GM19035 (cell line): Measurements from ENCODE around the gene IL17RA.

ENCODE experiments used
- ATAC-seq: cut with Tn5 transposase; IDR thresholded peaks from one replicate; pipeline ENCODE4 v1.9.1; 2021; ENCODE audit not compliant: unreplicated experiment

The IL17RA gene

DNA sequence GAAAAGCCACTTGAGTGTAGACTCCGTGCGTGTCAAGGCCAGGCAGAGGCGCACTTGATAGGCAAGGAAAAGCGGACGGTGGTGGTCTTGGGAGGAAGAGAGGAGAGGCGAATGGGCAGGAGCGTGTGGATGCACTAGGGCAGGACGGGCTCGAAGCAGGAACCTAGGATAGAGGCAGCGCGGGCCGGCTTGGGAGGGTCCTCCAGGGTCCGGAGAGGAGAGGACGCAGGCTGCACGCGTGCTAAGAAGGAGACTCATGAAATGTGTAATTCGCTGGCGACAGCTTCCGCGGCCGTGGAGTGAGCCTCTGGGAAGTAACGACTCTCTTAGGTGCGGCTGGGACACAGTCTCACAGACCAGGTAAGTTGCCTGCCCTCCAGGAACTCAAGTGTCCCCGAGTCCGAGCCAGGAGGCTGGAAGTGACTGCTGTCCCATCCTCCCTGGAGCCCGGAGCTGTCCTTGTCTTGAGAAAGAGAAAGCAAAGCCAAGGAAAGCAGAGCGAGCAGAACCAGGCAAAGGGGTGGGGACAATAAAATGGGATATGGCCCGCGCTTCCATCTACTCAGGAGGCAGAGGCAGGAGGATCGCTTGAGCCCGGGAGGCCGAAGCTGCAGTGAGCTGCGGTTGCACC lies 874 bp upstream of the IL17RA start:
- ATAC-seq: no peak

DNA sequence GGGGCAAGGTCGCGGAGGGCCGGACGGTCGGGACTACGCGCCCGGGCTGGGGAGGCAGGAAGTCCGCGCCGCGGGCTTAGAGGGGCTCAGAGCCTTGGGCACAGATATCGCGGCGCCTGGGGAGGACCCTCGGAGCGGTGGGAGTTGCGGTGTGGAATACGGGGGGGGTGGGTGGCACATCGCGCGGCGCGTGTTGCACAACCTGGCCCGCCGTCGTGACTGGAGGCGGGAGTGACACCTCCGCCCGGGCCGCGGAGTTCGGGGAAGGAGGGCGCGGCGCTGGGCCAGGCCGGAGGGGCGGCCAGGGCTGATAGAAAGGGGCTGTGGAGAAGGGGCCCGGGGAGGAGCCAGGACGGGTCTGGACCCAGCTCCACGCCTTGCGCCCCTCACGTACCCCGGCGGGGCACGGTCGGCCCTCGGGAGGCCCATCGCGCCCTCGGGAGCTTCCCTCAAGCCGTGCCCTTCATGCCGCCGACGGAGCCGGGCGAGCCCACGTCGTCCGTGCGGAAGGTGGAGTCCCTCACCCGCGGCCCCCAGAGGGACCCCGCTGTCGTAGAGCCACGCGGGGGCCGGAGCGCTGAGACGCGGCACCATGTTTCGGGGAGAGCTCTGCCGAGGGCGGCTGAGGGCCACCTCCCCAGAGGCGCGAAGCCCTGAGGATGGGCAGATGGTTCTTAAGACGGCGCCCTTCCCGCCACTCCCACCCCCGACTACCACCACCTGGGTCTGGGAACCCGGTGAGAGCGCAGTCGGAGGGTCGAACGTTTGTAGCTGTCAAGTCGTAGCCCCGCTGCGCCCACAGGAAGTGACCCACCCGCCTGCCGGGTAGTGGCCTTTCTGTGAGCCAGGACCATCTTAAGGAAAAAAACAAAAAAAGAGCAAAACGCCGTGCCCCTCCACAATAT lies 729 bp downstream of the IL17RA start:
- ATAC-seq: peak; percentile 26

DNA sequence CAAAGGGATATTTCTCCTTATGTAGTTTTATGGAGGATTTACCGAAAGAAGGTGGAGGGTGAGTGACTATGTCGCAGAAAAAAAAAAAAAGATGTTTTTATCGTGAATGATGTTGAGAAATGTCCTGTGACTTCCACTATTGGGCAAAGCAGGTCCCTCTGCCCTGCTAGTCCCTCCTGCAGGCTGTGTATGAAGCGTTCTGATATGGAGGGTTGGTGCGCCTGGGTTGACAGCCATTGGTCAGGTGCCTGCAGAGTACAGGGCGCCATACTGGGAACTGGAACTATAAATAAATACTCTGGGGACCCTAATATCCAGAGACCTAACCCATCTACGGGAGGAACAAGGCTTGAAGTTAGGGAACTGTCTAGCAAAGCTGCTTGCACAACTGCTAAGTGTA lies 1.5 kb downstream of the IL17RA start:
- ATAC-seq: no peak

DNA sequence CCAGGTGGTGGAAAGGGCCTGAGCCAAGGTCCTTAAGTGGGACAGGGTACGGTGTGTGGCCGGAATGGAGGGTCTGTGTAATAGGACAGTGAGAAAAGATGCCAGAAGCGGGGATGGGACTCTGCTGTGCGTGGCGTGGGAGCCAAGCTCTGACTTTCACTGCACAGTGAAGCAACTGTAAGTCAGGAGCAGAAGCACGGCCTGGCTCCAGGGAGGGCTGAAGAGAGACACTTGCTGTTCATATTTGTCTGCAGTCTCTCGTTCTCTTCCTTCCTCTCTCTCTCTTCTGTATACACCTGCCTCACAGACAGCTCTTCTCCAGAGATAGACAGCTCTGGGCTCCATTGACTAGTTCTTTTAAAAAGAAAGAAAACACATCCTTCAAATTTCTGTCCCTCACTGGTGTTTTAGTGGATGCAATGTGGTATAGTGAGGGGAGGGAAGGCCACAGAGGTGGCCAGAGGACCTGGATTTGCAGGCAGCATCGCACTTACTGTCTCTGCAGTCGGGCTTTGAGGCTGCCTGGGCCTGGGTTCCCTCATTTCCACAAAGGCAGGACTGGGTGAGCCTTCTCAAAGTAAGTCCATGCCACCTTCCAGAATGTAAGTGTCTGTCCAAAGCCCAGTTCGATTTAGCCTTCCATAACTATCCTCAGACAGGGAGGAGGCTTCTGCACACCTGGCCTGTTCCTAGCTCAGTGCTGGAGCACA lies 2.1 kb downstream of the IL17RA start:
- ATAC-seq: no peak

DNA sequence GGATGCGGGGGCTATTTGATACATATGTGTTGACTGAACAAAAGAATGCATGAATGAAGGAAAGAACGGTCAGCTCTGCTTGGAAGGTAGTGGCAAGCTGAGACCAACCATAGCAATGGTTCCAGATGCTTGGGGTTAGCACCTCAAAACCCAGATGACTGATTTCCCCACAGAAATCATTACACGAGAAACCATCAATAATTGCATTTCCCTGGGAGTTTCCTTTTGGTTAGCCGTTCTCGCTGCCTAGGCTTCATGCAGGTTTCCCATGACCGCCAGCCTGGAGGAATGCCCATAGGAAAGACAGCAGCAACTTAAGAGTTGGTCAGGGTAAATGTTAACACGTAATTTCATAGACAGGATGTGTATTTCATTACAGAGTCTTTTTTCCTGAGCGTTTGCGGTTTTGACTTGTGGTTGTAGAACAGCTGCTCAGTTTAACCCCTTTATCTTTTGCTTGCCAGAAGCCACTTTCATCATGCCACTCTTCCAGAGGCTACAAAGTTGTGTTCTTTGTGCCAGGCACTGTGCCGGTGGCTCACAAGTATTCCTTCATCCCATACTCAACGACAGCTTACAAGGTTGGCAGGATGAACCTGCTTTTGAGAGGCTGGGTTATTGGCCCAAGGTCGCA lies 2.8 kb downstream of the IL17RA start:
- no peak for ATAC-seq

DNA sequence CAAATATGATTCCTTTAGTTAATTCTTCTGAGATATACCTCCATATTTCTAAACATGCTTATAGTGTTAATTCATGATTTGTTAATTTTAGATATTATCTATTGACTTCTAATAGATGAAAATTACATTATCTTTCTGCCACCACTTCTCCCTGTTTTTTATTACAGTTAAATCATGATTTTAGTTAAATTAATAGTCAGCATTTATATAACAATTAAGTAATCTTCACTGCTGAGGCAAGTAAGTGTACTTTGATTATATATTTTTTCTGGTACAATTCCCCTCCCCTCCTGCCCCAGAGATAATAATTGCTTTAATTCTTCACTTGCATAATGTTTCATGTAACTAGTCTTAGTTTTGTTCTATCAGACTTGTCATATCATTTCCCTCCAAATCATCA lies 5.8 kb downstream of the IL17RA start:
- no peak for ATAC-seq

DNA sequence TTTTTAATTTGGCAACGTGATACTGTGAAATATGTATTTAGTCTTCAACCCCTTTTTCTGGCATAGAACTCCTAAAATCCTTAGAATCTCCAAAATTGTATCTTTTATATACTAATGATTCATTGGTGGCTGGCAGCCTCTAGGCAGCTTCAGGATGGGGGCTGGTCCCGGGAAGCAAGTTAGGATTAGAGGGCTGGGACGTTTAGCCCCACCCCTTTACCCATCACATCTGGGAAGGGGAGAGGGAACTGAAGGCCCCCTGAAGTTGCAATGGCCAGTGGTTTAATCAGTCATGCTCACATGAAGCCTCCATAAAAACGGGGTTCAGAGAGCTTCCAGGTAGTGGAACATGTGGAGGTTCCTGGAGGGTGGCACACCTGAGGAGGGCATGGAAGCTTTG lies 7.1 kb downstream of the IL17RA start:
- no peak for ATAC-seq

DNA sequence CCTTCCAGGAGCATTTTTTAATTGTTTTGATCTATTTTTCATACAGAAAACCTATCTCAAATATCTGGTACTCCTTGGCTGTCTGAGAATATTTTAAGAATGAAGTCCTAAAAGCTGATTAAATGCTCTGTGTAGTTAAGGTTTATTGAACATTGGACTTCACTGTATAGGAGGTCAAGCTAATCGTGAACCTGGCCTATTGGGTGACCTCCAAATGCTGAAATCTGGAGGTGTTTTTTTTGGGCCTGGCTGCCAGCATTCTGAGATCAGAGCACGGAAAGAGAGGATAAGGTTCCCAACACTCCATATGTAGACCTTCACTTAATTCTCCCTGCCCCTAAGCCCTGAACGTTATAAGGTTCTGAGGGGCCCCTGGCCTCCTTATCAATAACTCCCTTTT lies 8.3 kb downstream of the IL17RA start:
- ATAC-seq: no peak

DNA sequence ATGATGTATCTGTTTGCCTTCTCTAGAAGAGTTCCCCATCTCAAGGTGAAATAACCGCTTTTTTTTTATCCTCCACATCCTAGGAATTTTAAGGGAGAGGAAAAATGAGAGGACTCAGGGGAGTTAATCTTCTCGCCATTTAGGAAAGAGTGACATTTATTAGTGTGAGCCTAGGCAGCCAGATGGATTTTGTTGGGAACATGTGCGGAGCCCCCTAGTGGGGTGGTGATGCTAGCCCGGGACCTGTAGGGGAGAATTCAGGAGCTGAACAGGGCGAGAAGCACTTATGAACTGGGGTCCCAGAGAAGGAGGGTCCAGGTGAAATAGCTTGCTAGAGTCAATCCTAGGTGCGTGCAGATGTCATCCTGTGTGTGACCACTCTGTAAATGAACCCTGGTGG lies 10.7 kb downstream of the IL17RA start:
- ATAC-seq: no peak

DNA sequence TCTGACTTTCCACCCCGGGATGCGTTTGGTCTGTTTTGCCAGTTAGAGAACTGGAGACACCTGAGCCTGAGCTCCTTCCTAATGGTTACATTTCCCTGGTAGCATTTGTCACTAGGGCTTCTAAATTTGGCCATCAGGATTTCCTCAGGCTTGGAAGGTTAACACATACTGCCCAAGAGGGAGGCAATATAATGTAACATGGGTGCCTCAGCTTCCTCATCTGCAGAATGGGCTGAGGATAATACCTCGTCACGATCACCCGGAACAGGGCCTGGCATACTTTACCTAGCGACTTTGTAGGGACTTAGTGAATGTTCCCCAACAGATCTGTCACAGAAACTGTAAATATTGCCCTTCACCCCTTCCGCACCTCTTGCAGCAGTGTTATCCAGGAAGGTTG lies 11.3 kb downstream of the IL17RA start:
- ATAC-seq: no peak

DNA sequence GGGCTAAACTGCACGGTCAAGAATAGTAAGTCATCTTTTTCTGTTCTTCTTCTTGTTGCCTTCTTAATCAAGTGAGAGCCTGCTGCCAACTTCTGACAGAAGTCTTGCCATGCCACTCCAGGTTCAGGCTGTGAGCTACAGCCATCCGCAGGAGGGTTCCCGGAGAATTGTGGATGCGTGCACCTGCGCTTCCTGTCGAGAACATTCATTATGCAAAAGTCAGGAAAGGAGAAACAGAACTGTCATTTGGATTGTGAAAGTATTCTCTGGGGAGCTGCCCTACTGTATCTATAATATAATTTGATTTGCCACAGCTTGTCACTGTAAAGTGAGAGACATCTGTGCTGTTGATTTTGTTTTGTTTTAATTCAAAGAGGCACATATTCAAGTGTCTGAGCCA lies 12.3 kb downstream of the IL17RA start:
- ATAC-seq: no peak

DNA sequence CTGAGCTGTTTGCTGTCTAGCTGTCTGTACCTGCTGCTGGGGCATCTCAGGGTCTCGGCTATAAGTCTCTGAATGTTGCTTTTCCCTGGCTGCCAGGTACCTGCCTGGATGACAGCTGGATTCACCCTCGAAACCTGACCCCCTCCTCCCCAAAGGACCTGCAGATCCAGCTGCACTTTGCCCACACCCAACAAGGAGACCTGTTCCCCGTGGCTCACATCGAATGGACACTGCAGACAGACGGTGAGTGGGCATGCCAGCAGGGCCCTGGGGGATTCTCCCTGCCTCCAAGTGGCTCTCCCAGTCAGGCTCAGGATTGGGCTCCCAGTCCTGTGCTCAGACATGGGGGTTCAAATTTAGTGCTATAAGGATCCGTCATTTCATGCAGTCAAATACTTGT lies 12.9 kb downstream of the IL17RA start:
- ATAC-seq: no peak

DNA sequence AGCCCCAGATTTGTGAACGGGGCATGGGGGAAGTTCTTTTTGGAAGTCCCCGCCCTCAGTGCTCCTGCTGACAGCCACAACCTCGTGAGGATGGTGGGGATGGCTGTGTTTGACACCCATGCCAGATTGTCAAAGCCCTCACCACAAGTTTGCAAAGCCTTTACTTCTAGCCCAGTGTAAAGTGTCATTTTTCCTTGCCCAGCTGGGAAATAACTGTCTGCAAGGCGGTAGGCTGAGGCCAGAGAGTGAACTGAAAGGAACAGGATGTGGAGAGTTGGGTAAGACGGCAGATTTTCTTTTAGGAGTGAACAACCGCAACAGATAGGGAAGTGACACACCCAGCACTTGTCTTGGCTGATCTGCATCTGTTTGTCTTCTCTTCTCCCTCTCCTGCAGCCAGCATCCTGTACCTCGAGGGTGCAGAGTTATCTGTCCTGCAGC lies 13.6 kb downstream of the IL17RA start:
- no peak for ATAC-seq

DNA sequence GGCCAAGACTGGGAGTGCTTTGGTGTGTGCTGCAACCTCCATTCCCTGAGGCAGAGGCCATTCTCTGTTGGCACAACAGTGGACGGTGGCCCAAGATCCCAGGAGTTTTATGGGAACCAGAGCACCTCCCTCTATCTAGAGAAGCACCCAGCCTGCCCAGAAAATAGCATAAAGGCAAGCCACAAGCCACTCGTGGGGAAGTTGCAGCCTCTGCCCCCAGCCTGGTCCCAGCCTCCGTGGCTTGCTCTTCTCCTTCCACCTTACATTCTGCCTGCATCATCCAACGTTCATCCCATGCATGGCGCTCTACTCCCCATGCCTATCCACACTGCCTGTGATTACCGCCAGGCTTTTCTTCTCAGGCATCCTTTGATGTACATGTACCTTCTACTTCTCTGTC lies 15.8 kb downstream of the IL17RA start:
- no peak for ATAC-seq

DNA sequence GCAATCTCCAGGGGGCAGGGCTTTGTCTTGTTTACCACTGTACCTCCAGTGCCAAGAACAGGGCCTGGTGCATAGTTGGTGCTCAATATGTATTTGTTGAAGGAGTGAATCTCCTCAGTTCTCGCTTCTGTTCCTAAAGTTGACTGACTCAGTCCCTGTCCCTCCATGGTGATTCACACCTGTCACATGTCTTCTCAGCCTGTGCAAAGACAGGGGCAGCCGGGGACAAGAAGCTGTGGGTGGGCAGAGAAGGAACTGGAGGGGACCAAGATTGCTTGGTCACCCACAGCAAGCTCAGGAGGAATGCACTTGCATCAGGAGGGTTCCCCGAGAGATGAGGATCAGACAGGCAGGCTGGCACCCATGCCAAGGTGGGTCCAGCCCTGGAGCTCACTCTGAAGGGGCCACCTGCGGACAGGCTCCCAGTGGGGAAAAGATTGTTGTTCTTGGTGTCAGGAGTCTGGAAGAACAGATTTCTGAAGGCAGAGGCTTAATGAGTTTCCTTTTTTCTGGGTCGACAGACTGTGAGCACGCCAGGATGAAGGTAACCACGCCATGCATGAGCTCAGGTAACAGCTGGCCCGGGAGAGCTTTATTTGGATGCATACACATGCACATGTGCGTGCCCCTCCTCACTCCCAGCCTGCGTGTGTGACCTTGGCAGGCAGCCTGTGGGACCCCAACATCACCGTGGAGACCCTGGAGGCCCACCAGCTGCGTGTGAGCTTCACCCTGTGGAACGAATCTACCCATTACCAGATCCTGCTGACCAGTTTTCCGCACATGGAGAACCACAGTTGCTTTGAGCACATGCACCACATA lies 16.9 kb downstream of the IL17RA start:
- ATAC-seq: no peak

DNA sequence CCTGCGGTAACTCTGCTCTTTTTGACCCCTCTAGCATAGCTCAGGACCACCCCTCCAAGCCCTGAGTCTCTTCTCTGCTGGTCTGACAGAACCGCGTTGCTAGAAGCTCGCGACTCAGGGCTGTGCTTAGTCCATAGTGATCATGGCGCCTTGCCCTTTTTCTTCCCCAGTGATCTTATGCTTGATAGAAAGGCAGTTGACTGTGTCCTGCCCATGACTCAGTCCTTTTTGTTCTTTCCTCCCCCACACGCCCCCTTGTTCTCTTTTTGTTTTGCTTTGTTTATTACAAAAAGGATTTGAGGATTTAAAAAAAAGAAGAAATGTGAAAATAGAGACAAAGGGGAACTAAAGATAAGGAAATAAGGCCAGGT lies 17.5 kb downstream of the IL17RA start:
- no peak for ATAC-seq

DNA sequence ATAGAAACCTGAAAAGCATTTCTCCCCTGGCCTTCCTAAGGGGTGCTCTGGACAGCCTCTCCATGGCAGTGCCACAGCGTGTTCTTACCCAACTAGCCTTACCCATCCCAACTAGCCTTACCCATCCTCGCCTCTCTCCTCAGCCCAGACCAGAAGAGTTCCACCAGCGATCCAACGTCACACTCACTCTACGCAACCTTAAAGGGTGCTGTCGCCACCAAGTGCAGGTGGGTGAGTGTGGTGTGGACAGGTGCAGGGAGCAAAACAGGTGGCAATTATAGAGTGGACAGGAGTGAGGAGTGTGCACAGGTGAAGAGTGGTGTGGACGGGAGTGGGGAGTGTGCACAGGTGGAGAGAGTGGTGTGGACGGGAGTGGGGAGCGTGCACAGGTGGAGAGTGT lies 18.6 kb downstream of the IL17RA start:
- no peak for ATAC-seq

DNA sequence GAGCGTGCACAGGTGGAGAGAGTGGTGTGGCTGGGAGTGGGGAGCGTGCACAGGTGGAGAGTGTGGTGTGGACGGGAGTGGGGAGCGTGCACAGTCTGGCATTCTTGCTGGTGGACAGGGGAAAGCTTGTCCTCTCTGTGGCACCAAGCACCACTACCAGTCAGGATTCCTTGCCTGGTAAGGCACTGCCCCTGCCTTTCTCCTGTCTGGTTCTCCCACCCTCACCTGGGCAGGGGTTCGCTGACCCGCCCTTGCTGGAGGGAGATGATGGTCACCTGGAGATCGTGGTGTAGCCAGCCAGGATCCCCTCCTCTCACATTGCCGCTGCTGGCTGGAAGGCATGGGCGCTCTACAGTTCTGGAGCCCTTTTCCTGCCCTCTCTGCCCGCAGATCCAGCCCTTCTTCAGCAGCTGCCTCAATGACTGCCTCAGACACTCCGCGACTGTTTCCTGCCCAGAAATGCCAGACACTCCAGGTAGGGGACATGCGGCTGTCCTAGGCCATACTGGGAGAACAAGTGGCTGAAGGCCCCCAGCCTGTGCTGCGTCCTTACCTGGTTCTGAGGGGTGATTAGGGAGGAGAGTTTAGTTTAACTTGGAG lies 19.6 kb downstream of the IL17RA start:
- ATAC-seq: no peak

DNA sequence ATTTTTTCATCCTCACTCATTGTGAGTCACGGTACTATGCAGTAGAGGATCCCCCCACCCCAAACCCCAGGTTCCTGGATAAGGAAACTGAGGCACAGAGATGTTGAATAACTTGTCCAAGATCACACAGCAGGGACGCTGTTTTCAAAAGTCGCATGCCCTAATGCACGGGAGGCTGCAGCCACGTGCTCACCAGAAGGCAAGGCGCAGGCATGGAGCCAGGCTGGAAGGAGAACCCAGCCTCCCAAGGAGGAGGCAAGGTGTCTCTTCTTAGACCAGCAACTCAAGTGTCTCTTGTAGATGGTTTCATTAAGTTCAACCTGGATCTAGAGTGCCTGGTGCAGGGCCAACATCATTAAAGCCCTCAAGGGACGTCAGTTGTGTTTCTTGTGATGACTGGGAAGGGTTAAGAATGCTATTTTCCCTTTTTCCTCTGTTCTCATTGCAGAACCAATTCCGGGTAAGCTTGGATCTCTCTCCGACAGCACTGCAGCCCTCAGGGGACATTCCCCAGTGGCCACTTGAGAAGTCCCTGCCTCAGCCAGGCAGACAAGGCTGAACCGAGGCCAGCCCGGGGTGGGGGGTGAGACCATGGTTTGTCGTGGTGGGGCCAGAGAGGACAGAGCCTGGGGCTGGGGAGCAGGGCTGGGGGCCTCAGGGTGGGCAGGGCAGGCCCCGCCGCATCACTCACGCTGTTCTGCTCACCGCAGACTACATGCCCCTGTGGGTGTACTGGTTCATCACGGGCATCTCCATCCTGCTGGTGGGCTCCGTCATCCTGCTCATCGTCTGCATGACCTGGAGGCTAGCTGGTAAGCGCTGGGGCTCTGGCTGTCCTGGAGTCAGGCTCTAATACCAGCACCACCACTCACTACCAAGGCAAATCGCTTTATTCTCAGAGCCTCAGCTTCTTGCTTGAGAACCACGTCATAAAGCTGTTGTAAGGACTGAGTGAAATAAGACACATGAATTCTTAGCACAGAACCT lies 20.6 kb downstream of the IL17RA start:
- ATAC-seq: no peak
